ENCODE data around the gene FYB1. TPM values are rescaled to one million over a fixed set of nuclear protein-coding genes. Genes with fewer than 3 reads are reported as not detected.

The FYB1 gene
- total RNA-seq, 1 donor: under 0.01 TPM

GRCh38 chr5:39080168-39080567 lies 139.2 kb downstream of the FYB1 start:
- Histone ChIP-seq H4K20me1 (ENCODE audit: insufficient read depth, low read length) (no peaks in the 10 kb centered on the region), H3K4me3 (ENCODE audit: insufficient read depth, low read length) (no peak overlapping the region), H2AFZ (ENCODE audit: low read length) (no peak overlapping the region), H3K36me3 (ENCODE audit: insufficient read depth, low read length) (no peaks in the 10 kb centered on the region), H3K27me3 (ENCODE audit: insufficient read depth, low read length) (peaks cover 10% of the 10 kb centered on the region), H3K79me2 (ENCODE audit: insufficient read depth, low read length) (no peaks in the 10 kb centered on the region), H3K4me2 (ENCODE audit: insufficient read depth, low read length) (peak overlapping the region; percentile 65), H3K4me1 (ENCODE audit: insufficient read depth, low read length) (peaks cover 14% of the 10 kb centered on the region), H3K27ac (ENCODE audit: low read depth, low read length) (no peak overlapping the region), H3K9me3 (ENCODE audit: low read depth, low read length) (no peaks in the 10 kb centered on the region)
- TF ChIP-seq, protein P1, sequence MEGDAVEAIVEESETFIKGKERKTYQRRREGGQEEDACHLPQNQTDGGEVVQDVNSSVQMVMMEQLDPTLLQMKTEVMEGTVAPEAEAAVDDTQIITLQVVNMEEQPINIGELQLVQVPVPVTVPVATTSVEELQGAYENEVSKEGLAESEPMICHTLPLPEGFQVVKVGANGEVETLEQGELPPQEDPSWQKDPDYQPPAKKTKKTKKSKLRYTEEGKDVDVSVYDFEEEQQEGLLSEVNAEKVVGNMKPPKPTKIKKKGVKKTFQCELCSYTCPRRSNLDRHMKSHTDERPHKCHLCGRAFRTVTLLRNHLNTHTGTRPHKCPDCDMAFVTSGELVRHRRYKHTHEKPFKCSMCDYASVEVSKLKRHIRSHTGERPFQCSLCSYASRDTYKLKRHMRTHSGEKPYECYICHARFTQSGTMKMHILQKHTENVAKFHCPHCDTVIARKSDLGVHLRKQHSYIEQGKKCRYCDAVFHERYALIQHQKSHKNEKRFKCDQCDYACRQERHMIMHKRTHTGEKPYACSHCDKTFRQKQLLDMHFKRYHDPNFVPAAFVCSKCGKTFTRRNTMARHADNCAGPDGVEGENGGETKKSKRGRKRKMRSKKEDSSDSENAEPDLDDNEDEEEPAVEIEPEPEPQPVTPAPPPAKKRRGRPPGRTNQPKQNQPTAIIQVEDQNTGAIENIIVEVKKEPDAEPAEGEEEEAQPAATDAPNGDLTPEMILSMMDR (IDR thresholded peaks at IDR 0.05; ENCODE audit: extremely low read depth, low read depth, low read length): no peak
- DNase-seq (ENCODE audit: insufficient read length, low spot score, missing footprints): no peak

GRCh38 chr5:39079147-39079546 lies 140.2 kb downstream of the FYB1 start:
- no peak overlapping the region for H3K4me2 ChIP-seq (ENCODE audit: insufficient read depth, low read length)

DNA sequence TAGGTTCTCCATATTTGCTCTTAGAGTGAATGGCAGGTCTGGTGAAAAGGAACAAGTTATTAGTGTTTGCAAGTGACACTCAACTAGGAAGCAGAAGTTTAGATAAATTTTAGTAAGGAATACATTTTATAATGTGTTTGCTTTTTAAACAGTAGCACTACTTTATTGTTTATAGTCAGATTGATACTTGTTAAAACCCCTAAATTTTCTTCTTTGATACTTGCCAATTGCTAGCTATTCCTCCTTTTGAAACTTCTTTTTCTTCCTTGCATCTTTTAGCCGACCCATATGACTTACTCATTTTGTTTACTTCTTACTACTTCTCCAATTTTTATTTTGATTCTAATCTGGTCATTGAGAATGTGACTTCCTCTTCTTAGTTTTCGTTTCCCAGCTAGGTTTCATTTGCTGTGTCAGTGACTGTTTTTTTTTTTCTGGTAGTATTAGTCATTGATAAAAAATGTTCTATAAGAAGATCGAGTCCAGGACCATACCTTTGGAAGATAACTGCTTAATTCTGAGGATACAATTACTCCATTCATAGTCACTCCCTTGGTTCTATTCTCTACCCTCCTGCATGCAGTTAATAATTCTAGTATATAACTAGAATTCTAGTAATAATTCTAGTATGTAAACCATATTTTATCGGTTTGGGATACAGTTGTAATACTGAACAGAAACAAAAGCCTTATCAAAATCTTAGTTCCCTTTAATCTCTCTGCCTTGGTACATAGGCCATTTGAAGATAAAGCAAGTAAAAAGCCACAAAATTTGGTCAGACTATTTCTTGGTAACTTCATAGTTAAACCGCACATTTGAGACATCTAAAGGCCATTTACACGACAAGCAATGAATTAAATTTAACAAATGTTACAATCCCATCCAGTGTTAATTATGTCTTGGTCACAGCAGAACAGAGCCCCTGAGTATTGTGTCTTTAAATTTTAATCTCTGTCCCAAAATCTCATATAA lies 142.3 kb downstream of the FYB1 start:
- TF ChIP-seq, protein P1 (IDR thresholded peaks at IDR 0.05; ENCODE audit: extremely low read depth, low read depth, low read length): no peak
- Histone ChIP-seq H3K27ac (ENCODE audit: low read depth, low read length) (no peak overlapping the region), H3K4me2 (ENCODE audit: insufficient read depth, low read length) (peak overlapping the region; percentile 37), H3K4me3 (ENCODE audit: insufficient read depth, low read length) (no peak overlapping the region), H3K9me3 (ENCODE audit: low read depth, low read length) (no peaks in the 10 kb centered on the region), H3K79me2 (ENCODE audit: insufficient read depth, low read length) (peaks cover 26% of the 10 kb centered on the region), H4K20me1 (ENCODE audit: insufficient read depth, low read length) (peaks cover 14% of the 10 kb centered on the region), H2AFZ (ENCODE audit: low read length) (no peak overlapping the region), H3K36me3 (ENCODE audit: insufficient read depth, low read length) (no peaks in the 10 kb centered on the region), H3K27me3 (ENCODE audit: insufficient read depth, low read length) (peaks cover 10% of the 10 kb centered on the region), H3K4me1 (ENCODE audit: insufficient read depth, low read length) (peaks cover 24% of the 10 kb centered on the region)
- DNase-seq (ENCODE audit: insufficient read length, low spot score, missing footprints): peak; percentile 71

More at GRCh38 chr5:39079147-39079546, 140.2 kb downstream of the FYB1 start:
- peak; percentile 29 for DNase-seq (ENCODE audit: insufficient read length, low spot score, missing footprints)
- Histone ChIP-seq H3K9me3 (ENCODE audit: low read depth, low read length) (no peaks in the 10 kb centered on the region), H3K4me1 (ENCODE audit: insufficient read depth, low read length) (peaks cover 15% of the 10 kb centered on the region), H4K20me1 (ENCODE audit: insufficient read depth, low read length) (no peaks in the 10 kb centered on the region), H3K27me3 (ENCODE audit: insufficient read depth, low read length) (peaks cover 10% of the 10 kb centered on the region), H3K4me3 (ENCODE audit: insufficient read depth, low read length) (no peak overlapping the region), H3K36me3 (ENCODE audit: insufficient read depth, low read length) (no peaks in the 10 kb centered on the region), H2AFZ (ENCODE audit: low read length) (no peak overlapping the region), H3K27ac (ENCODE audit: low read depth, low read length) (no peak overlapping the region), H3K79me2 (ENCODE audit: insufficient read depth, low read length) (peaks cover 6% of the 10 kb centered on the region)
- TF ChIP-seq, protein P1 (IDR thresholded peaks at IDR 0.05; ENCODE audit: extremely low read depth, low read depth, low read length): no peak

GRCh38 chr5:39076101-39076756 lies 143.1 kb downstream of the FYB1 start:
- Histone ChIP-seq H3K4me3 (ENCODE audit: insufficient read depth, low read length) (no peak overlapping the region), H3K9me3 (ENCODE audit: low read depth, low read length) (no peaks in the 10 kb centered on the region), H3K4me1 (ENCODE audit: insufficient read depth, low read length) (peaks cover 24% of the 10 kb centered on the region), H3K27me3 (ENCODE audit: insufficient read depth, low read length) (peaks cover 10% of the 10 kb centered on the region), H2AFZ (ENCODE audit: low read length) (no peak overlapping the region), H3K27ac (ENCODE audit: low read depth, low read length) (no peak overlapping the region), H3K4me2 (ENCODE audit: insufficient read depth, low read length) (peak overlapping the region; percentile 37), H3K79me2 (ENCODE audit: insufficient read depth, low read length) (peaks cover 34% of the 10 kb centered on the region), H4K20me1 (ENCODE audit: insufficient read depth, low read length) (peaks cover 19% of the 10 kb centered on the region), H3K36me3 (ENCODE audit: insufficient read depth, low read length) (no peaks in the 10 kb centered on the region)
- TF ChIP-seq, protein P1 (IDR thresholded peaks at IDR 0.05; ENCODE audit: extremely low read depth, low read depth, low read length): no peak
- DNase-seq (ENCODE audit: insufficient read length, low spot score, missing footprints): no peak
